H9 (cell line): Measurements from ENCODE around the gene CTAGE1. TPM values are rescaled to one million over a fixed set of nuclear protein-coding genes. Genes with fewer than 3 reads are reported as not detected.

Experiments used
- DNase-seq: peaks from one replicate; pipeline ENCODE4 v3.0.0-alpha.2; 2017
- H2AFZ ChIP-seq: one replicate; pipeline ENCODE4 v1.6.1; 2013; ENCODE audit warnings: mild to moderate bottlenecking, low read length, control low read depth, moderate library complexity
- H2AK5ac ChIP-seq: 2 replicates; pipeline ENCODE4 v1.6.1; 2013; ENCODE audit warnings: low read length, control low read depth, mixed read lengths; ENCODE audit not compliant: insufficient read length
- H2BK120ac ChIP-seq: one replicate; pipeline ENCODE4 v1.6.1; 2013; ENCODE audit warnings: low read depth, mild to moderate bottlenecking, low read length, control low read depth, inconsistent platforms; ENCODE audit not compliant: poor library complexity, severe bottlenecking
- H2BK12ac ChIP-seq: 2 replicates; pipeline ENCODE4 v1.6.1; 2013; ENCODE audit warnings: low read length, control low read depth, mixed read lengths, low read depth; ENCODE audit not compliant: insufficient read length
- H2BK15ac ChIP-seq: 2 replicates; pipeline ENCODE4 v1.6.1; 2013; ENCODE audit warnings: low read depth, low read length, control low read depth
- H2BK20ac ChIP-seq: one replicate; pipeline ENCODE4 v1.6.1; 2013; ENCODE audit warnings: low read depth, mild to moderate bottlenecking, low read length, control low read depth, inconsistent platforms; ENCODE audit not compliant: poor library complexity, severe bottlenecking
- H2BK5ac ChIP-seq: 2 replicates; pipeline ENCODE4 v1.6.1; 2013; ENCODE audit warnings: low read length, control low read depth, mixed read lengths; ENCODE audit not compliant: insufficient read length
- H3K14ac ChIP-seq: 2 replicates; pipeline ENCODE4 v1.6.1; 2013; ENCODE audit warnings: low read length, control low read depth; ENCODE audit not compliant: insufficient read depth
- H3K18ac ChIP-seq: 2 replicates; pipeline ENCODE4 v1.6.1; 2013; ENCODE audit warnings: low read depth, mild to moderate bottlenecking, mixed read lengths, low read length, control low read depth; ENCODE audit not compliant: insufficient read length
- H3K23ac ChIP-seq: 2 replicates; pipeline ENCODE4 v1.6.1; 2013; ENCODE audit warnings: low read length, control low read depth, mixed read lengths, low read depth; ENCODE audit not compliant: insufficient read length
- H3K23me2 ChIP-seq: 2 replicates; pipeline ENCODE4 v1.6.1; 2013; ENCODE audit warnings: low read depth, mild to moderate bottlenecking, mixed read lengths, low read length, control low read depth; ENCODE audit not compliant: insufficient read length, poor library complexity, severe bottlenecking
- H3K27ac ChIP-seq: 2 replicates; pipeline ENCODE4 v1.5.1; 2013; ENCODE audit warnings: low read length, control low read depth, mixed read lengths, low read depth; ENCODE audit not compliant: insufficient read length
- H3K27me3 ChIP-seq: 2 replicates; pipeline ENCODE4 v1.6.1; 2013; ENCODE audit warnings: low read length, control low read depth, inconsistent platforms; ENCODE audit not compliant: insufficient read depth
- H3K4ac ChIP-seq: 2 replicates; pipeline ENCODE4 v1.6.1; 2013; ENCODE audit warnings: low read depth, mild to moderate bottlenecking, control low read depth, inconsistent platforms, low read length, moderate library complexity
- H3K4me1 ChIP-seq: 2 replicates; pipeline ENCODE4 v1.6.1; 2013; ENCODE audit warnings: low read length, control low read depth, inconsistent platforms; ENCODE audit not compliant: insufficient read depth
- H3K4me2 ChIP-seq: 2 replicates; pipeline ENCODE4 v1.6.1; 2013; ENCODE audit warnings: low read length, control low read depth, mixed read lengths; ENCODE audit not compliant: insufficient read length, insufficient read depth
- H3K56ac ChIP-seq: 2 replicates; pipeline ENCODE4 v1.6.1; 2013; ENCODE audit warnings: low read depth, mild to moderate bottlenecking, mixed read lengths, low read length, control low read depth; ENCODE audit not compliant: insufficient read length
- H3K79me1 ChIP-seq: 2 replicates; pipeline ENCODE4 v1.6.1; 2013; ENCODE audit warnings: low read depth, mild to moderate bottlenecking, moderate library complexity, low read length, control low read depth, inconsistent platforms; ENCODE audit not compliant: insufficient read depth, poor library complexity, severe bottlenecking
- H3K79me2 ChIP-seq: 2 replicates; pipeline ENCODE4 v1.6.1; 2013; ENCODE audit warnings: low read length, control low read depth, inconsistent platforms; ENCODE audit not compliant: insufficient read depth
- H3K9ac ChIP-seq: 2 replicates; pipeline ENCODE4 v1.6.1; 2013; ENCODE audit warnings: low read length, control low read depth, mixed read lengths; ENCODE audit not compliant: insufficient read length; ENCODE audit errors: extremely low read depth
- H3K9me3 ChIP-seq: one replicate; pipeline ENCODE4 v1.6.1; 2013; ENCODE audit warnings: low read depth, low read length, inconsistent platforms; ENCODE audit not compliant: control insufficient read depth
- H3T11ph ChIP-seq: one replicate; pipeline ENCODE4 v1.6.1; 2013; ENCODE audit warnings: mild to moderate bottlenecking, low read length, control low read depth, inconsistent platforms
- H4K20me1 ChIP-seq: one replicate; pipeline ENCODE4 v1.6.1; 2013; ENCODE audit not compliant: control insufficient read depth, insufficient read length, insufficient read depth
- H4K5ac ChIP-seq: 2 replicates; pipeline ENCODE4 v1.6.1; 2013; ENCODE audit warnings: low read depth, mild to moderate bottlenecking, mixed read lengths, low read length, control low read depth; ENCODE audit not compliant: insufficient read length
- H4K8ac ChIP-seq: replicated peaks from 2 replicates; pipeline ENCODE4 v1.6.1; 2013; ENCODE audit warnings: low read length, control low read depth, mixed read lengths, low read depth; ENCODE audit not compliant: insufficient read length
- H4K91ac ChIP-seq: 2 replicates; pipeline ENCODE4 v1.6.1; 2013; ENCODE audit warnings: low read depth, mild to moderate bottlenecking, moderate library complexity, mixed read lengths, low read length, control low read depth; ENCODE audit not compliant: insufficient read length
- H3K27ac Mint-ChIP-seq, 3 experiments: 2 replicates in 2 of 3; 3 replicates in 1 of 3; pipeline ENCODE4 v1.8.0; 2020 to 2021; ENCODE audit warnings: mixed read lengths in 3 of 3, mild to moderate bottlenecking in 1 of 3, moderate library complexity in 1 of 3
- H3K27me3 Mint-ChIP-seq: 2 replicates; pipeline ENCODE4 v1.8.0; 2021; ENCODE audit warnings: low read depth, mild to moderate bottlenecking, moderate library complexity, mixed read lengths
- H3K36me3 Mint-ChIP-seq, 3 experiments: 2 replicates in 2 of 3; 3 replicates in 1 of 3; pipeline ENCODE4 v1.8.0; 2020 to 2021; ENCODE audit warnings: low read depth in 3 of 3, mixed read lengths in 3 of 3; ENCODE audit not compliant: insufficient read depth in 1 of 3
- H3K4me1 Mint-ChIP-seq, 2 experiments: 2 replicates each; pipeline ENCODE4 v1.8.0; 2020; ENCODE audit warnings: mixed read lengths in 2 of 2
- H3K4me3 Mint-ChIP-seq, 2 experiments: 2 replicates in 1 of 2; 3 replicates in 1 of 2; pipeline ENCODE4 v1.8.0; 2020 to 2021; ENCODE audit warnings: mild to moderate bottlenecking in 2 of 2, mixed read lengths in 2 of 2, moderate library complexity in 1 of 2
- H3K9me3 Mint-ChIP-seq, 2 experiments: 2 replicates in 1 of 2; 3 replicates in 1 of 2; pipeline ENCODE4 v1.8.0; 2020; ENCODE audit warnings: mild to moderate bottlenecking in 2 of 2, mixed read lengths in 2 of 2, moderate library complexity in 1 of 2
- WGBS: extraction: QIAGEN DNeasy Blood & Tissue Kit; methylation state at CpG from one replicate; pipeline ENCODE4 v1.1.7; 2013; ENCODE audit warnings: missing lambda C conversion rate, low lambda C conversion rate, mixed read lengths; ENCODE audit not compliant: insufficient read length; ENCODE audit errors: extremely low coverage; 5-methylcytosine and 5-hydroxymethylcytosine counted together
- total RNA-seq: library from RNA; stranded (reverse); gene quantifications from 2 replicates; pipeline ENCODE4 v1.2.1, GENCODE V29; 2021
- TF ChIP-seq, protein P1 (sequence below): fragments of 200-600 bp; sonication (generic); conservative IDR thresholded peaks from 3 replicates; pipeline ENCODE4 v1.8.0; 2021; ENCODE audit warnings: antibody characterized with exemption, mild to moderate bottlenecking

The CTAGE1 gene
- total RNA-seq, 1 experiment from 2014 or later = not detected

- WGBS = no CpG with 5 or more reads among the region's 5 CpGs
- Histone ChIP-seq H3K4ac (no peak overlapping the region), H3K14ac (no peak overlapping the region), H2AK5ac (no peak overlapping the region), H3K4me2 (no peak overlapping the region), H4K20me1 (no peaks in the 10 kb centered on the region), H2BK120ac (no peak overlapping the region), H3K9me3 (no peaks in the 10 kb centered on the region), H4K91ac (no peak overlapping the region), H4K5ac (no peak overlapping the region), H3K23me2 (no peaks in the 10 kb centered on the region), H2AFZ (no peak overlapping the region), H3K79me1 (no peaks in the 10 kb centered on the region), H3K9ac (no peak overlapping the region), H3K27me3 (no peaks in the 10 kb centered on the region), H3K56ac (no peak overlapping the region), H2BK12ac (no peak overlapping the region), H3K18ac (no peak overlapping the region), H3T11ph (no peak overlapping the region), H3K23ac (no peak overlapping the region), H2BK15ac (no peak overlapping the region), H3K79me2 (no peaks in the 10 kb centered on the region), H3K27ac (no peak overlapping the region), H2BK5ac (no peak overlapping the region), H3K4me1 (no peaks in the 10 kb centered on the region), H4K8ac (no peak overlapping the region), H2BK20ac (no peak overlapping the region)
- TF ChIP-seq, protein P1, sequence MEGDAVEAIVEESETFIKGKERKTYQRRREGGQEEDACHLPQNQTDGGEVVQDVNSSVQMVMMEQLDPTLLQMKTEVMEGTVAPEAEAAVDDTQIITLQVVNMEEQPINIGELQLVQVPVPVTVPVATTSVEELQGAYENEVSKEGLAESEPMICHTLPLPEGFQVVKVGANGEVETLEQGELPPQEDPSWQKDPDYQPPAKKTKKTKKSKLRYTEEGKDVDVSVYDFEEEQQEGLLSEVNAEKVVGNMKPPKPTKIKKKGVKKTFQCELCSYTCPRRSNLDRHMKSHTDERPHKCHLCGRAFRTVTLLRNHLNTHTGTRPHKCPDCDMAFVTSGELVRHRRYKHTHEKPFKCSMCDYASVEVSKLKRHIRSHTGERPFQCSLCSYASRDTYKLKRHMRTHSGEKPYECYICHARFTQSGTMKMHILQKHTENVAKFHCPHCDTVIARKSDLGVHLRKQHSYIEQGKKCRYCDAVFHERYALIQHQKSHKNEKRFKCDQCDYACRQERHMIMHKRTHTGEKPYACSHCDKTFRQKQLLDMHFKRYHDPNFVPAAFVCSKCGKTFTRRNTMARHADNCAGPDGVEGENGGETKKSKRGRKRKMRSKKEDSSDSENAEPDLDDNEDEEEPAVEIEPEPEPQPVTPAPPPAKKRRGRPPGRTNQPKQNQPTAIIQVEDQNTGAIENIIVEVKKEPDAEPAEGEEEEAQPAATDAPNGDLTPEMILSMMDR = no peak
- peaks cover 24% of the 10 kb centered on the region for H3K27me3 Mint-ChIP-seq
- no peak for DNase-seq
- peaks cover 5 to 6% of the 10 kb centered on the region in 2 experiments; a peak in 4 of 5 replicates for H3K9me3 Mint-ChIP-seq
- H3K4me1 Mint-ChIP-seq = peaks cover 0 to 2% of the 10 kb centered on the region in 2 experiments; a peak in 1 of 4 replicates
- H3K36me3 Mint-ChIP-seq = peaks cover 0 to 2% (median 0%) of the 10 kb centered on the region in 3 experiments; a peak in 1 of 7 replicates
- H3K27ac Mint-ChIP-seq = no peak overlapping the region
- H3K4me3 Mint-ChIP-seq = no peak overlapping the region
Observed at GRCh38 chr18:22411446-22411845, 6.3 kb downstream of the CTAGE1 start.
